Measurements from ENCODE around the gene C2orf92. TPM values are rescaled to one million over a fixed set of nuclear protein-coding genes. Genes with fewer than 3 reads are reported as not detected.

C2orf92 gene
- total and polyA plus RNA-seq, 7 donors, result 0.89 to 3.6 (median 1.9) TPM

GRCh38 chr2:97747716-97748115 is 78.2 kb downstream of the C2orf92 start:
- Histone ChIP-seq H3K4me1 (no peaks in the 10 kb centered on the region), H3K27ac (no peak overlapping the region), H3K9me3 (no peaks in the 10 kb centered on the region), H3K4me3 (no peak overlapping the region), H3K36me3 (ENCODE audit: insufficient read depth in 1 of 2, low read depth in 1 of 2) (peaks cover 0 to 23% of the 10 kb centered on the region in 2 donors), H3K27me3 (ENCODE audit: insufficient read depth in 3 of 3, low read length in 2 of 3) (no peaks in the 10 kb centered on the region)
- 51 to 71% (median 56%) methylated on average over 4 of the region's 4 CpGs for WGBS, 3 donors
- ATAC-seq (peak in 3 of 4 donors; percentile 21 to 54 (median 44)), DNase-seq (no peak)
- intact Hi-C loops (cut with DNase I), result no loop called here
- no peak for TF ChIP-seq CTCF (IDR thresholded peaks at IDR 0.05)

- 24 to 43% (median 37%) methylated on average over 5 of the region's 5 CpGs for WGBS, 3 donors
- H3K9me3 ChIP-seq, result no peaks in the 10 kb centered on the region
- no peak overlapping the region for H3K27ac ChIP-seq
- intact Hi-C loops (cut with DNase I), result no loop called here
- peaks cover 0 to 39% of the 10 kb centered on the region in 2 donors for H3K36me3 ChIP-seq (ENCODE audit: insufficient read depth in 1 of 2, low read depth in 1 of 2)
- peak in 1 of 4 donors; percentile 33 for ATAC-seq
- no peak for TF ChIP-seq CTCF (IDR thresholded peaks at IDR 0.05)
- no peak for DNase-seq
- H3K4me3 ChIP-seq, result no peak overlapping the region
- H3K4me1 ChIP-seq, result no peaks in the 10 kb centered on the region
- H3K27me3 ChIP-seq (ENCODE audit: insufficient read depth in 3 of 3, low read length in 2 of 3), result no peaks in the 10 kb centered on the region
These were observed 80.1 kb downstream of the C2orf92 start for GRCh38 chr2:97749581-97749980.

- WGBS, 3 donors, result 93 to 98% (median 96%) methylated on average over 4 of the region's 4 CpGs
- H3K4me1 ChIP-seq, result no peaks in the 10 kb centered on the region
- no peaks in the 10 kb centered on the region for H3K27me3 ChIP-seq (ENCODE audit: insufficient read depth in 3 of 3, low read length in 2 of 3)
- no peak for TF ChIP-seq CTCF (IDR thresholded peaks at IDR 0.05)
- intact Hi-C loops (cut with DNase I), result no loop called here
- no peak for ATAC-seq
- no peak for DNase-seq
- H3K36me3 ChIP-seq (ENCODE audit: insufficient read depth in 1 of 2, low read depth in 1 of 2), result peaks cover 0 to 43% of the 10 kb centered on the region in 2 donors
- H3K9me3 ChIP-seq, result no peaks in the 10 kb centered on the region
- H3K27ac ChIP-seq, result no peak overlapping the region
- no peak overlapping the region for H3K4me3 ChIP-seq
These were observed 80.5 kb downstream of the C2orf92 start for GRCh38 chr2:97750017-97750416.

GRCh38 chr2:97751752-97752151 is 82.2 kb downstream of the C2orf92 start:
- TF ChIP-seq CTCF (IDR thresholded peaks at IDR 0.05), result no peak
- DNase-seq, result no peak
- intact Hi-C loops (cut with DNase I), result no loop called here

More at GRCh38 chr2:97751752-97752151, 82.2 kb downstream of the C2orf92 start:
- no peaks in the 10 kb centered on the region for H3K27me3 ChIP-seq (ENCODE audit: insufficient read depth in 3 of 3, low read length in 2 of 3)
- H3K4me3 ChIP-seq, result no peak overlapping the region
- no peaks in the 10 kb centered on the region for H3K9me3 ChIP-seq
- 38 to 46% (median 39%) methylated on average over 3 of the region's 3 CpGs for WGBS, 3 donors
- no peak overlapping the region for H3K27ac ChIP-seq
- ATAC-seq, result no peak
- no peaks in the 10 kb centered on the region for H3K4me1 ChIP-seq
- peaks cover 0 to 52% of the 10 kb centered on the region in 2 donors for H3K36me3 ChIP-seq (ENCODE audit: insufficient read depth in 1 of 2, low read depth in 1 of 2)

Other genes with a start within 250 kb of the C2orf92 start
- gene ANKRD36B, start 79.8 kb upstream of the C2orf92 start, total RNA-seq, result 1 to 10 TPM; 1.4 to 3.2 (median 2.6) TPM
- under 1 TPM; 0.60 to 0.88 (median 0.70) TPM for gene ANKRD36B, start 79.8 kb upstream of the C2orf92 start, polyA plus RNA-seq
- gene COX5B, start 23.7 kb upstream of the C2orf92 start, total RNA-seq, result 100 to 1,000 TPM; 635 to 891 (median 731) TPM
- gene COX5B, start 23.7 kb upstream of the C2orf92 start, polyA plus RNA-seq, result 1,000 to 10,000 TPM in 2 of 3 donors, 100 to 1,000 TPM in 1; 795 to 1,354 (median 1,064) TPM
- gene ACTR1B, start 5.7 kb upstream of the C2orf92 start, total RNA-seq, result 10 to 100 TPM; 46.1 to 65.4 (median 55.5) TPM
- gene ACTR1B, start 5.7 kb upstream of the C2orf92 start, polyA plus RNA-seq, result 10 to 100 TPM; 38.3 to 50.9 (median 47.6) TPM
- gene ZAP70, start 43.9 kb downstream of the C2orf92 start, total RNA-seq, result 1 to 10 TPM in 1 of 4 donors, under 1 TPM in 3; 0.48 to 1.2 (median 0.84) TPM
- under 1 TPM; 0.40 to 0.94 (median 0.42) TPM for gene ZAP70, start 43.9 kb downstream of the C2orf92 start, polyA plus RNA-seq

All from psoas muscle (tissue), 8 donors.